Measurements from ENCODE around the gene PLB1. TPM values are rescaled to one million over a fixed set of nuclear protein-coding genes. Genes with fewer than 3 reads are reported as not detected.

The PLB1 gene
- total and polyA plus RNA-seq, 2 donors (not counting 1 experiment from before 2014, with no cell fraction given): 0.25 to 0.51 TPM

DNA sequence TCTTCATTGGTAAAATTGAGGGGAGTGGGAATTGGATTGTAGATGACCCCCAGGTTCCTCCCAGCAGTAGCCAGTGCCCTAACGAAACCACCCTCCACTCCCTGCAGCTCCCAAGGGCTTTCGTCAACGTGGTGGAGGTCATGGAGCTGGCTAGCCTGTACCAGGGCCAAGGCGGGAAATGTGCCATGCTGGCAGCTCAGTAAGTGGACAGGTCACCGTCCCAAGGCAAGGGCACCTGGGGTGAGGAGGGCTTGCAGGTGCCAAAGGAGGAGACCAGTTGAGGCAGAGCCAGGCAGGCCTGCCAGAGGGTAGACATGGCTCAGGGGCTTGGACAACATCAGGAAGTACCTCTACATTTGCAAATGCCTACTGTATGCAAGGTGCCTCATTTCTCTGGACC is 133.1 kb downstream of the PLB1 start:
- Histone ChIP-seq H3K9ac (ENCODE audit: low read length) (no peak overlapping the region), H3K27ac (ENCODE audit: low read length in 2 of 2) (no peak overlapping the region), H3K9me3 (ENCODE audit: control extremely low read depth in 1 of 3, control insufficient read depth in 2 of 3, insufficient read depth in 1 of 3, low read length in 2 of 3) (peaks cover 0 to 3% (median 0%) of the 10 kb centered on the region in 3 donors), H3K79me2 (ENCODE audit: control insufficient read depth, insufficient read depth, low read length) (no peaks in the 10 kb centered on the region), H3K36me3 (replicated peaks in 1 of 2; ENCODE audit: control extremely low read depth in 1 of 2, control insufficient read depth in 1 of 2, extremely low read depth in 1 of 2, insufficient read depth in 2 of 2, low read length in 1 of 2) (no peaks in the 10 kb centered on the region), H3K4me1 (ENCODE audit: control insufficient read depth in 2 of 2, insufficient read depth in 2 of 2, low read length in 2 of 2) (peaks cover 15 to 18% of the 10 kb centered on the region in 2 donors), H3K4me2 (replicated peaks; ENCODE audit: low read depth, low read length, poor library complexity, severe bottlenecking) (no peak overlapping the region), H4K20me1 (ENCODE audit: control insufficient read depth, insufficient read depth, low read length, poor library complexity, severe bottlenecking) (no peaks in the 10 kb centered on the region), H2AFZ (ENCODE audit: insufficient read depth, low read depth, low read length, poor library complexity, severe bottlenecking) (no peak overlapping the region), H3K4me3 (ENCODE audit: control extremely low read depth in 1 of 5, extremely low read depth in 1 of 5, insufficient read depth in 1 of 5, low read depth in 2 of 5, low read length in 4 of 5) (no peak overlapping the region), H3K27me3 (replicated peaks in 1 of 4; ENCODE audit: control extremely low read depth in 1 of 4, control insufficient read depth in 3 of 4, insufficient read depth in 4 of 4, low read length in 3 of 4) (no peaks in the 10 kb centered on the region)
- WGBS (ENCODE audit: insufficient coverage): 99% methylated on average over 5 of the region's 5 CpGs
- Mint-ChIP-seq H3K9me3 (ENCODE audit: insufficient read depth) (no peaks in the 10 kb centered on the region), H3K27ac (no peak overlapping the region), H3K4me1 (peaks cover 16% of the 10 kb centered on the region), H3K4me3 (no peak overlapping the region), H3K27me3 (no peaks in the 10 kb centered on the region)
- intact Hi-C loops (cut with micrococcal nuclease): no loop called here
- ChIA-PET POLR2A (interaction anchor here (0.6 kb wide), 1 partner anchor 47 kb away, joined by 3 read pairs; no protein-coding TSS in a partner anchor), CTCF (interaction anchor here (1.8 kb wide), 1 partner anchor 34 kb away, joined by 10 read pairs; no protein-coding TSS in a partner anchor)
- DNase-seq: no peak
- no peak for ATAC-seq (ENCODE audit: low read depth)
- no peak for TF ChIP-seq EZH2 (IDR thresholded peaks at IDR 0.05; ENCODE audit: borderline replicate concordance, insufficient read depth, low read depth, low read length, poor library complexity, severe bottlenecking)
- TF ChIP-seq, protein P1, sequence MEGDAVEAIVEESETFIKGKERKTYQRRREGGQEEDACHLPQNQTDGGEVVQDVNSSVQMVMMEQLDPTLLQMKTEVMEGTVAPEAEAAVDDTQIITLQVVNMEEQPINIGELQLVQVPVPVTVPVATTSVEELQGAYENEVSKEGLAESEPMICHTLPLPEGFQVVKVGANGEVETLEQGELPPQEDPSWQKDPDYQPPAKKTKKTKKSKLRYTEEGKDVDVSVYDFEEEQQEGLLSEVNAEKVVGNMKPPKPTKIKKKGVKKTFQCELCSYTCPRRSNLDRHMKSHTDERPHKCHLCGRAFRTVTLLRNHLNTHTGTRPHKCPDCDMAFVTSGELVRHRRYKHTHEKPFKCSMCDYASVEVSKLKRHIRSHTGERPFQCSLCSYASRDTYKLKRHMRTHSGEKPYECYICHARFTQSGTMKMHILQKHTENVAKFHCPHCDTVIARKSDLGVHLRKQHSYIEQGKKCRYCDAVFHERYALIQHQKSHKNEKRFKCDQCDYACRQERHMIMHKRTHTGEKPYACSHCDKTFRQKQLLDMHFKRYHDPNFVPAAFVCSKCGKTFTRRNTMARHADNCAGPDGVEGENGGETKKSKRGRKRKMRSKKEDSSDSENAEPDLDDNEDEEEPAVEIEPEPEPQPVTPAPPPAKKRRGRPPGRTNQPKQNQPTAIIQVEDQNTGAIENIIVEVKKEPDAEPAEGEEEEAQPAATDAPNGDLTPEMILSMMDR (IDR thresholded peaks at IDR 0.05): no peak

DNA sequence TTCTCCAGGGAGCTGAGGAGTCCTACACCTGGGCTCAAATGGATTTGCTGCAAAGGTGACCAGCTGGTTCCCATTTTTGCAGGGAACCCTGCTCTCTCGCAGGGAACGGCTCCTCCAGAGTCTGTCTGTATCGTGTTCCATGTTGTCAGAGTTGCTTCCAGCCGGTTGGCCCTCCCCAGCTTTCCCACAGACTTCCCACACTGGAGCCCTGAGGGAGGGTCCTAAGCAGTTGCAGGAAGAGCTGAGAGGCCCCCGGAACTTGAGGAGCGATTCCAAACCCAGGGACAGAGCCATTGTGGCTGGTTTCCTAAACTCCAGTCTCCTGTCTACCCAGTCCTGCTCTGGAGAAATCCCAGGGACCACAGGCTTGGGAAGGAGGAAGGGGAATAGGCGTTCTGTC is 134.1 kb downstream of the PLB1 start:
- ChIA-PET POLR2A (no interaction called here), CTCF (interaction anchor here (1.8 kb wide), 1 partner anchor 35 kb away, joined by 10 read pairs; no protein-coding TSS in a partner anchor)
- H3K27me3 ChIP-seq (replicated peaks in 1 of 4; ENCODE audit: control extremely low read depth in 1 of 4, control insufficient read depth in 3 of 4, insufficient read depth in 4 of 4, low read length in 3 of 4): no peaks in the 10 kb centered on the region
- Mint-ChIP-seq H3K27ac (no peak overlapping the region), H3K27me3 (no peaks in the 10 kb centered on the region), H3K4me1 (peaks cover 8% of the 10 kb centered on the region), H3K9me3 (ENCODE audit: insufficient read depth) (no peaks in the 10 kb centered on the region), H3K4me3 (no peak overlapping the region)
- no peak overlapping the region for H3K4me2 ChIP-seq (replicated peaks; ENCODE audit: low read depth, low read length, poor library complexity, severe bottlenecking)
- TF ChIP-seq, protein P1 (IDR thresholded peaks at IDR 0.05): no peak
- TF ChIP-seq EZH2 (IDR thresholded peaks at IDR 0.05; ENCODE audit: borderline replicate concordance, insufficient read depth, low read depth, low read length, poor library complexity, severe bottlenecking): no peak
- H3K9ac ChIP-seq (ENCODE audit: low read length): no peak overlapping the region
- H3K79me2 ChIP-seq (ENCODE audit: control insufficient read depth, insufficient read depth, low read length): no peaks in the 10 kb centered on the region
- DNase-seq: no peak
- no peaks in the 10 kb centered on the region for H4K20me1 ChIP-seq (ENCODE audit: control insufficient read depth, insufficient read depth, low read length, poor library complexity, severe bottlenecking)
- 100% methylated on average over 4 of the region's 7 CpGs for WGBS (ENCODE audit: insufficient coverage)
- intact Hi-C loops (cut with micrococcal nuclease): no loop called here
- peaks cover 0 to 3% (median 0%) of the 10 kb centered on the region in 3 donors for H3K9me3 ChIP-seq (ENCODE audit: control extremely low read depth in 1 of 3, control insufficient read depth in 2 of 3, insufficient read depth in 1 of 3, low read length in 2 of 3)
- no peak for ATAC-seq (ENCODE audit: low read depth)
- H2AFZ ChIP-seq (ENCODE audit: insufficient read depth, low read depth, low read length, poor library complexity, severe bottlenecking): no peak overlapping the region
- no peak overlapping the region for H3K27ac ChIP-seq (ENCODE audit: low read length in 2 of 2)
- H3K36me3 ChIP-seq (replicated peaks in 1 of 2; ENCODE audit: control extremely low read depth in 1 of 2, control insufficient read depth in 1 of 2, extremely low read depth in 1 of 2, insufficient read depth in 2 of 2, low read length in 1 of 2): no peaks in the 10 kb centered on the region
- H3K4me3 ChIP-seq (ENCODE audit: control extremely low read depth in 1 of 5, extremely low read depth in 1 of 5, insufficient read depth in 1 of 5, low read depth in 2 of 5, low read length in 4 of 5): no peak overlapping the region
- peaks cover 8 to 10% of the 10 kb centered on the region in 2 donors for H3K4me1 ChIP-seq (ENCODE audit: control insufficient read depth in 2 of 2, insufficient read depth in 2 of 2, low read length in 2 of 2)
